ENCODE results near the gene SPATC1L.

Gene SPATC1L

DNA sequence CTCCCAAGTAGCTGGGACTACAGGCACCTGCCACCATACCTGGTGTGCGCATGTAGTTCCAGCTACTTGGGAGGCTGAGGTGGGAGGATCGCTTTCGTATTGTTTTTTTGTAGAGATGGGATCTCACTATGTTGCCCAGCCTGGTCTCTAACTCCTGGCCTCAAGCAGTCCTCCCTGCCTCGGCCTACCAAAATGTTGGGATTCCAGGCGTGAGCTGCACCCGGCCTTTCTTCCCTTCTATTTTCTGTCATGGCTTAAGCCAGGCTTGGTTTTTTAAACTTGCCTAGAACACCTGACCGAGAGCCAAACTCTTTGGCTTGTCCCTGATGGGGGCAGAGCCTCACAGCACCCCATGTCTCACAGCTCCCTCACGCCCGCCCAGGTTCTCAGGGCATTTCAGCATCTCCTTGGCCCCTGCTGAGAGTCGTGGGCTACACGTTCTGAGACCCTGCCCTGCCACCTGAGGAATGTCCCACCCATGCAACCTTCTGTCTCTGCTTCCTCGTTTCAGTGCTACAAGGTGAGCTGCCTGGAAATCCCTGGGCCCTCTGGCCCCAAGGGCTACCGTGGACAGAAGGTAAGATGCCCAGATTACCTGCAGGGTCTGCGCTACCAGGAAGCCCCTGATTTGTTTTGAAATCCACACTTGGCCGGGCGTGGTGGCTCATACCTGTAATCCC is 70.6 kb downstream of the SPATC1L start:
- H3K4me3 ChIP-seq (ENCODE audit: low read length) = no peak overlapping the region
- no peak for TF ChIP-seq ZNF274 (IDR thresholded peaks at IDR 0.05; ENCODE audit: low read depth, low read length)

DNA sequence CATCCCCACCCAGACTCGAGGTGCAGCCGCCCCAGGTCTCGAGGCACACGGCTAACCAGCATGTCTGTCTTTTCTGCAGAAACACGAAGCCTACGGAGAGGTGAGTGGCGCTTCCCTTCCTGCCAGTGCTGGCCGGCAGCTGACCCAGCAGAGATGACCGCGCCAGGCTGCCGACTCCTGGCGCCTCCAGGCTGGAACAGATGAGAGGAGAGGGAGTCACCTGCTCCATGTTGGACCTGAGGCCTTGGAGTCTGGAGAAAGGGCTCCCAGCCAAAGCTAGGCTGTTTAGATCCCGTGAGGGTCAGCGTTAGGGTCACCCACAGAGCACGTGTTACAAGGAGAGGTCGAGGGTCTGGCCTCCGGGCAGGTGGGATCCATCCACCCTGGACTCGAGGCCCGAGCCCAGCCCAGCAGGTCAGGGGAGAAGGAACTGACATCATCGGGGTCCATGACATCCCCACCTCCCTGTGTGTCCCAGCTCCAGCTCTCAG is 71.5 kb downstream of the SPATC1L start:
- TF ChIP-seq ZNF274 (IDR thresholded peaks at IDR 0.05; ENCODE audit: low read depth, low read length) = no peak
- H3K4me3 ChIP-seq (ENCODE audit: low read length) = no peak overlapping the region

GRCh38 chr21:46111857-46112724 is 72.2 kb downstream of the SPATC1L start:
- TF ChIP-seq ZNF274 (IDR thresholded peaks at IDR 0.05; ENCODE audit: low read depth, low read length) = no peak
- no peak overlapping the region for H3K4me3 ChIP-seq (ENCODE audit: low read length)

GRCh38 chr21:46111193-46111571 is 73.1 kb downstream of the SPATC1L start:
- no peak for TF ChIP-seq ZNF274 (IDR thresholded peaks at IDR 0.05; ENCODE audit: low read depth, low read length)
- H3K4me3 ChIP-seq (ENCODE audit: low read length) = no peak overlapping the region

Measured in GM08714 (cell line).